ENCODE results near the gene NT5C3A. TPM values are rescaled to one million over a fixed set of nuclear protein-coding genes. Genes with fewer than 3 reads are reported as not detected.
"Not testable (repeated sequence)": the region's sequence is repeated elsewhere in the genome, so short reads cannot be mapped to it uniquely, and the experiment has no call there.

NT5C3A gene
- total and polyA plus RNA-seq, 2 donors: 33.0 to 50.0 TPM

- Histone ChIP-seq H3K4me1 (ENCODE audit: control insufficient read depth in 2 of 2, insufficient read depth in 2 of 2, low read length in 2 of 2) (peaks cover 3 to 5% of the 10 kb centered on the region in 2 donors), H3K9me3 (ENCODE audit: control insufficient read depth in 2 of 2, insufficient read depth in 1 of 2, low read length in 1 of 2) (no peaks in the 10 kb centered on the region), H3K36me3 (ENCODE audit: control insufficient read depth in 2 of 2, insufficient read depth in 2 of 2, low read length in 1 of 2) (no peaks in the 10 kb centered on the region), H3K27me3 (ENCODE audit: control insufficient read depth in 2 of 2, insufficient read depth in 1 of 2, low read length in 1 of 2) (no peaks in the 10 kb centered on the region), H3K4me3 (ENCODE audit: low read length in 2 of 2) (peak overlapping the region; percentile 8 to 25), H3K27ac (ENCODE audit: low read depth in 1 of 2, low read length in 1 of 2) (peak overlapping the region in 1 of 2 donors; percentile 29)
- DNase-seq (ENCODE audit: low read depth in 6 of 9, low spot score in 9 of 9): no peak
- 88% methylated on average over 1 of the region's 1 CpG for WGBS
Observed at GRCh38 chr7:33039903-33040292, 22.7 kb downstream of the NT5C3A start.

- WGBS: 29% methylated on average over 5 of the region's 5 CpGs
- Histone ChIP-seq H3K4me3 (ENCODE audit: low read length in 2 of 2) (peak overlapping the region; percentile 8 to 25), H3K36me3 (ENCODE audit: control insufficient read depth in 2 of 2, insufficient read depth in 2 of 2, low read length in 1 of 2) (no peaks in the 10 kb centered on the region), H3K27me3 (ENCODE audit: control insufficient read depth in 2 of 2, insufficient read depth in 1 of 2, low read length in 1 of 2) (no peaks in the 10 kb centered on the region), H3K27ac (ENCODE audit: low read depth in 1 of 2, low read length in 1 of 2) (peak overlapping the region in 1 of 2 donors; percentile 29), H3K9me3 (ENCODE audit: control insufficient read depth in 2 of 2, insufficient read depth in 1 of 2, low read length in 1 of 2) (no peaks in the 10 kb centered on the region), H3K4me1 (ENCODE audit: control insufficient read depth in 2 of 2, insufficient read depth in 2 of 2, low read length in 2 of 2) (peaks cover 3 to 5% of the 10 kb centered on the region in 2 donors)
- DNase-seq (ENCODE audit: low read depth in 6 of 9, low spot score in 9 of 9): peak in 2 of 9 donors; percentile 27 to 58
Observed at GRCh38 chr7:33039257-33039902, 23.2 kb downstream of the NT5C3A start.

GRCh38 chr7:33038639-33039038, 23.9 kb downstream of the NT5C3A start:
- H3K36me3 ChIP-seq (ENCODE audit: control insufficient read depth in 2 of 2, insufficient read depth in 2 of 2, low read length in 1 of 2): no peaks in the 10 kb centered on the region
- WGBS: 4% methylated on average over 2 of the region's 2 CpGs
- peak overlapping the region in 1 of 2 donors; percentile 29 for H3K27ac ChIP-seq (ENCODE audit: low read depth in 1 of 2, low read length in 1 of 2)
- H3K4me3 ChIP-seq (ENCODE audit: low read length in 2 of 2): no peak overlapping the region
- H3K27me3 ChIP-seq (ENCODE audit: control insufficient read depth in 2 of 2, insufficient read depth in 1 of 2, low read length in 1 of 2): no peaks in the 10 kb centered on the region
- H3K4me1 ChIP-seq (ENCODE audit: control insufficient read depth in 2 of 2, insufficient read depth in 2 of 2, low read length in 2 of 2): peaks cover 3 to 5% of the 10 kb centered on the region in 2 donors
- DNase-seq (ENCODE audit: low read depth in 6 of 9, low spot score in 9 of 9): peak in 1 of 9 donors; percentile 30
- no peaks in the 10 kb centered on the region for H3K9me3 ChIP-seq (ENCODE audit: control insufficient read depth in 2 of 2, insufficient read depth in 1 of 2, low read length in 1 of 2)

GRCh38 chr7:33035776-33036175, 26.8 kb downstream of the NT5C3A start:
- 99% methylated on average over 2 of the region's 2 CpGs for WGBS
- Histone ChIP-seq H3K27me3 (ENCODE audit: control insufficient read depth in 2 of 2, insufficient read depth in 1 of 2, low read length in 1 of 2) (no peaks in the 10 kb centered on the region), H3K36me3 (ENCODE audit: control insufficient read depth in 2 of 2, insufficient read depth in 2 of 2, low read length in 1 of 2) (no peaks in the 10 kb centered on the region), H3K4me1 (ENCODE audit: control insufficient read depth in 2 of 2, insufficient read depth in 2 of 2, low read length in 2 of 2) (peaks cover under 1 to 3% of the 10 kb centered on the region in 2 donors), H3K27ac (ENCODE audit: low read depth in 1 of 2, low read length in 1 of 2) (no peak overlapping the region), H3K4me3 (ENCODE audit: low read length in 2 of 2) (no peak overlapping the region), H3K9me3 (ENCODE audit: control insufficient read depth in 2 of 2, insufficient read depth in 1 of 2, low read length in 1 of 2) (no peaks in the 10 kb centered on the region)
- no peak for DNase-seq (ENCODE audit: low read depth in 6 of 9, low spot score in 9 of 9)

GRCh38 chr7:33024189-33024757, 38.3 kb downstream of the NT5C3A start:
- no peaks in the 10 kb centered on the region for H3K9me3 ChIP-seq (ENCODE audit: control insufficient read depth in 2 of 2, insufficient read depth in 1 of 2, low read length in 1 of 2)
- DNase-seq (ENCODE audit: low read depth in 6 of 9, low spot score in 9 of 9): no peak
- H3K27me3 ChIP-seq (ENCODE audit: control insufficient read depth in 2 of 2, insufficient read depth in 1 of 2, low read length in 1 of 2): no peaks in the 10 kb centered on the region
- H3K4me3 ChIP-seq (ENCODE audit: low read length in 2 of 2): no peak overlapping the region
- 98% methylated on average over 4 of the region's 4 CpGs for WGBS
- no peak overlapping the region for H3K27ac ChIP-seq (ENCODE audit: low read depth in 1 of 2, low read length in 1 of 2)
- peaks cover 7 to 24% of the 10 kb centered on the region in 2 donors for H3K36me3 ChIP-seq (ENCODE audit: control insufficient read depth in 2 of 2, insufficient read depth in 2 of 2, low read length in 1 of 2)
- no peaks in the 10 kb centered on the region for H3K4me1 ChIP-seq (ENCODE audit: control insufficient read depth in 2 of 2, insufficient read depth in 2 of 2, low read length in 2 of 2)

GRCh38 chr7:33012364-33012763, 50.2 kb downstream of the NT5C3A start:
- H3K27ac ChIP-seq (ENCODE audit: low read depth in 1 of 2, low read length in 1 of 2): no peak overlapping the region
- no peaks in the 10 kb centered on the region for H3K4me1 ChIP-seq (ENCODE audit: control insufficient read depth in 2 of 2, insufficient read depth in 2 of 2, low read length in 2 of 2)
- no peak for DNase-seq (ENCODE audit: low read depth in 6 of 9, low spot score in 9 of 9)
- H3K4me3 ChIP-seq (ENCODE audit: low read length in 2 of 2): no peak overlapping the region
- no peaks in the 10 kb centered on the region for H3K9me3 ChIP-seq (ENCODE audit: control insufficient read depth in 2 of 2, insufficient read depth in 1 of 2, low read length in 1 of 2)
- no peaks in the 10 kb centered on the region for H3K27me3 ChIP-seq (ENCODE audit: control insufficient read depth in 2 of 2, insufficient read depth in 1 of 2, low read length in 1 of 2)
- H3K36me3 ChIP-seq (ENCODE audit: control insufficient read depth in 2 of 2, insufficient read depth in 2 of 2, low read length in 1 of 2): peaks cover 14 to 27% of the 10 kb centered on the region in 2 donors

- Histone ChIP-seq H3K27ac (ENCODE audit: low read depth in 1 of 2, low read length in 1 of 2) (no peak overlapping the region), H3K27me3 (ENCODE audit: control insufficient read depth in 2 of 2, insufficient read depth in 1 of 2, low read length in 1 of 2) (no peaks in the 10 kb centered on the region), H3K9me3 (ENCODE audit: control insufficient read depth in 2 of 2, insufficient read depth in 1 of 2, low read length in 1 of 2) (no peaks in the 10 kb centered on the region), H3K36me3 (ENCODE audit: control insufficient read depth in 2 of 2, insufficient read depth in 2 of 2, low read length in 1 of 2) (peaks cover 10 to 16% of the 10 kb centered on the region in 2 donors), H3K4me1 (ENCODE audit: control insufficient read depth in 2 of 2, insufficient read depth in 2 of 2, low read length in 2 of 2) (no peaks in the 10 kb centered on the region), H3K4me3 (ENCODE audit: low read length in 2 of 2) (no peak overlapping the region)
- no peak for DNase-seq (ENCODE audit: low read depth in 6 of 9, low spot score in 9 of 9)
- over 99% methylated on average over 2 of the region's 2 CpGs for WGBS
Observed at GRCh38 chr7:33009734-33010133, 52.8 kb downstream of the NT5C3A start.

GRCh38 chr7:33005690-33006089, 56.9 kb downstream of the NT5C3A start:
- 100% methylated on average over 4 of the region's 4 CpGs for WGBS
- H3K27ac ChIP-seq (ENCODE audit: low read depth in 1 of 2, low read length in 1 of 2); H3K9me3 ChIP-seq (ENCODE audit: control insufficient read depth in 2 of 2, insufficient read depth in 1 of 2, low read length in 1 of 2); H3K36me3 ChIP-seq (ENCODE audit: control insufficient read depth in 2 of 2, insufficient read depth in 2 of 2, low read length in 1 of 2); H3K4me3 ChIP-seq (ENCODE audit: low read length in 2 of 2); H3K4me1 ChIP-seq (ENCODE audit: control insufficient read depth in 2 of 2, insufficient read depth in 2 of 2, low read length in 2 of 2); DNase-seq (ENCODE audit: low read depth in 6 of 9, low spot score in 9 of 9); H3K27me3 ChIP-seq (ENCODE audit: control insufficient read depth in 2 of 2, insufficient read depth in 1 of 2, low read length in 1 of 2): not testable (repeated sequence)

- 98% methylated on average over 8 of the region's 8 CpGs for WGBS
- DNase-seq (ENCODE audit: low read depth in 6 of 9, low spot score in 9 of 9); H3K4me3 ChIP-seq (ENCODE audit: low read length in 2 of 2); H3K4me1 ChIP-seq (ENCODE audit: control insufficient read depth in 2 of 2, insufficient read depth in 2 of 2, low read length in 2 of 2); H3K9me3 ChIP-seq (ENCODE audit: control insufficient read depth in 2 of 2, insufficient read depth in 1 of 2, low read length in 1 of 2); H3K27ac ChIP-seq (ENCODE audit: low read depth in 1 of 2, low read length in 1 of 2); H3K36me3 ChIP-seq (ENCODE audit: control insufficient read depth in 2 of 2, insufficient read depth in 2 of 2, low read length in 1 of 2); H3K27me3 ChIP-seq (ENCODE audit: control insufficient read depth in 2 of 2, insufficient read depth in 1 of 2, low read length in 1 of 2): not testable (repeated sequence)
Observed at GRCh38 chr7:33005193-33005592, 57.4 kb downstream of the NT5C3A start.
